Upper lobe of left lung (tissue), 6 donors: Measurements from ENCODE around the gene SLC6A6. TPM values are rescaled to one million over a fixed set of nuclear protein-coding genes. Genes with fewer than 3 reads are reported as not detected.
"Not testable (repeated sequence)": the region's sequence is repeated elsewhere in the genome, so short reads cannot be mapped to it uniquely, and the experiment has no call there.

Experiments used
- ATAC-seq, 2 donors: fragments of 200-7000 bp; cut with Tn5 transposase; one replicate each; pipeline ENCODE4 v1.9.1; 2022; ENCODE audit warnings: mild to moderate bottlenecking in 2 of 2, moderate library complexity in 2 of 2; ENCODE audit not compliant: low FRiP score in 2 of 2
- DNase-seq, 2 donors: peaks; one replicate each; pipeline ENCODE4 v3.0.0-alpha.2; 2019 to 2020
- H3K27ac ChIP-seq, 4 donors: fragments of 200-600 bp; sonication (generic); one replicate each; pipeline ENCODE4 v1.5.1; 2016 to 2019
- H3K27me3 ChIP-seq, 4 donors: fragments of 200-600 bp; sonication (generic); one replicate each; pipeline ENCODE4 v1.5.1; 2017 to 2019
- H3K36me3 ChIP-seq, 4 donors: fragments of 200-600 bp; sonication (generic); one replicate each; pipeline ENCODE4 v1.5.1; 2016 to 2019
- H3K4me1 ChIP-seq, 4 donors: fragments of 200-600 bp; sonication (generic); one replicate each; pipeline ENCODE4 v1.5.1; 2018 to 2019
- H3K4me3 ChIP-seq, 4 donors: fragments of 200-600 bp; sonication (generic); one replicate each; pipeline ENCODE4 v1.5.1; 2017 to 2019; ENCODE audit warnings: mild to moderate bottlenecking in 2 of 4, moderate library complexity in 1 of 4
- H3K9me3 ChIP-seq, 4 donors: fragments of 200-600 bp; sonication (generic); one replicate each; pipeline ENCODE4 v1.5.1; 2018 to 2019
- EP300 ChIP-seq, 4 donors: sonication (generic); formaldehyde crosslinking; IDR thresholded peaks; one replicate each; pipeline ENCODE4 v1.5.1; 2017; ENCODE audit warnings: antibody characterized with exemption in 4 of 4, control low read depth in 2 of 4
- POLR2A ChIP-seq, 4 donors: fragments of 450-650 bp; IDR thresholded peaks; one replicate each; pipeline ENCODE4 v1.5.1; 2016 to 2017; ENCODE audit warnings: antibody characterized with exemption in 4 of 4, mild to moderate bottlenecking in 2 of 4
- POLR2AphosphoS5 ChIP-seq, 2 donors: sonication (generic); formaldehyde crosslinking; IDR thresholded peaks; one replicate each; pipeline ENCODE4 v1.5.1; 2017; ENCODE audit warnings: antibody characterized with exemption in 2 of 2
- WGBS, 2 donors: methylation state at CpG; one replicate each; pipeline ENCODE4 v1.1.5; 2017 to 2018; 5-methylcytosine and 5-hydroxymethylcytosine counted together
- total RNA-seq, 6 donors: library from RNA; depleted of rRNA in 4 of 6; stranded (reverse); fragments of >200 nt in 4 of 6; gene quantifications; one replicate each; pipeline versions ENCODE4 v1.1.0 to v1.2.1, GENCODE V29; 2016 to 2021
- TF ChIP-seq, protein P1 (sequence below), 6 experiments: fragments of 450-650 bp in 4 of 6; fragments of 200-600 bp in 2 of 6; sonication (generic) in 2 of 6; IDR thresholded peaks; one replicate each; pipeline ENCODE4 v1.5.1; 2016 to 2019; ENCODE audit warnings: antibody characterized with exemption in 6 of 6
- donor health status: DM: no; HTN: no; CAD: no; lungs with moderate emphysema.
- donor health status: DM: no; HTN: yes; CAD: no; lungs with severe emphysema.

SLC6A6 gene
- total RNA-seq, 6 donors from 2014 or later, result 60.6 to 154 (median 92.8) TPM

DNA sequence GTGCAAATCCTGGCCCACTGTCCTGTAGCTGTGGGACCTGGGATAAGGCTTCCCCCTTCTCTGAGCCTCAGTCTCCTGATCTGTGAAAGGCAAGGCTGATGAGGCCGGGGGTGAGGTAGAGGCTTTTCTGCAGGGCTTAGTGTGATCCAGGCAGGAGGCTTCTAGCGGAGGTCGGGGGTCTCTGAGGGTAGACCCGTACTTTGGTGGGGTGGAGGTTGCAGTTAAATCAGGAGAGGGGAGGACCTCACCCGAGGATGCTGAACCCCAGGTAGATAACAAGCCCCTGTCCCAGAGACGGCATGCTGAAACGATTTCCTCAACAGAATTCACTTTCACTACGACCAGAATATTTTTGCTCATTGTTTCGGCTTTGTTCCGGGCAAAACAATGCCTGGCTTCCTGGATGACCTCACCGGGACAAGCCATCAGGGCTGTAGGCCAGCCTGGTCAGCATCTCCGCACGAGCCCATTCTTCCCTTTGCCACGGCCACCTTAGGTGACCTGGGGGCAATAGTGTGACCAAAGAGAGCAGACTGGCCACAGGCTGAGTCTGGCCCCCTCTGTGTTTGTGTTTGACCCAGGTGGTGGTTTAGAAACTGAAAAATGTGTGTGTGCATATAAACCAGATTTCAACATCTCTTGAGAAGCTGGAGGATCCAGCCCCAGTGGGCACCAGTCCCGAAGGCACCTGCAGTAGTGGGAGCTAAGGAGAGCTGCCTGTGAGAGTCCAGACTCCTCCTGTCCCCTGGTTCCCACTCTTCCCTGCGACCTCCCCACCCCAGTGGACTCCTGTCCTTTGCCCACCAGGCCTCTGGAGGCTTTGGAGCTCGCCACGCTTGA is 33.0 kb downstream of the SLC6A6 start:
- peak overlapping the region; percentile 86 to 96 (median 94) for H3K27ac ChIP-seq
- peak in 1 of 2 donors; percentile 67 for DNase-seq
- H3K9me3 ChIP-seq, result no peaks in the 10 kb centered on the region
- H3K4me1 ChIP-seq, result peaks cover 90 to 99% (median 96%) of the 10 kb centered on the region in 4 donors
- WGBS, 2 donors, result 44 to 61% methylated on average over 11 to 18 of the region's 18 CpGs
- H3K36me3 ChIP-seq, result no peaks in the 10 kb centered on the region
- H3K4me3 ChIP-seq, result peak overlapping the region in 1 of 4 donors; percentile 18
- ATAC-seq, result no peak
- H3K27me3 ChIP-seq, result no peaks in the 10 kb centered on the region
- no peak for TF ChIP-seq POLR2A (IDR thresholded peaks at IDR 0.05)
- TF ChIP-seq POLR2AphosphoS5 (IDR thresholded peaks at IDR 0.05), result peak; percentile 56 to 73
- TF ChIP-seq EP300 (IDR thresholded peaks at IDR 0.05), result peak in 2 of 4 donors; percentile 53 to 77

DNA sequence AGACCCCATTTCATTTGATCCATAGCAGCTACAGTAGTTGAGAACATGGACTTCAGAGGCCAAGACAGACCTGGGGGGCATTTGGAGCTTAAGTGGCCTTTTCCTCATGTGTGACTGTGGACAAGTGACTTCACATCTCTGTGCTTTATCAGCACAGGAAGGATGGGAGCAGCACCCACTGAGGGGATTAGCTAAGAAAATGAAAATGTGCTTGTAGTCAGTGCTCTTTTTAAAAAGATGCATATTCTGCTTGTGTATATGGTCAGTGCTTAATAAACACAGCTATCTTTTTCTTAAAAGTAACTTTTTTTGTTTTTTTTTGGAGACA is 34.5 kb downstream of the SLC6A6 start:
- no peak for ATAC-seq
- H3K4me1 ChIP-seq, result peaks cover 90 to 99% (median 96%) of the 10 kb centered on the region in 4 donors
- H3K36me3 ChIP-seq, result no peaks in the 10 kb centered on the region
- no peak for TF ChIP-seq POLR2AphosphoS5 (IDR thresholded peaks at IDR 0.05)
- no peak for TF ChIP-seq POLR2A (IDR thresholded peaks at IDR 0.05)
- no peak for TF ChIP-seq EP300 (IDR thresholded peaks at IDR 0.05)
- TF ChIP-seq, protein P1, sequence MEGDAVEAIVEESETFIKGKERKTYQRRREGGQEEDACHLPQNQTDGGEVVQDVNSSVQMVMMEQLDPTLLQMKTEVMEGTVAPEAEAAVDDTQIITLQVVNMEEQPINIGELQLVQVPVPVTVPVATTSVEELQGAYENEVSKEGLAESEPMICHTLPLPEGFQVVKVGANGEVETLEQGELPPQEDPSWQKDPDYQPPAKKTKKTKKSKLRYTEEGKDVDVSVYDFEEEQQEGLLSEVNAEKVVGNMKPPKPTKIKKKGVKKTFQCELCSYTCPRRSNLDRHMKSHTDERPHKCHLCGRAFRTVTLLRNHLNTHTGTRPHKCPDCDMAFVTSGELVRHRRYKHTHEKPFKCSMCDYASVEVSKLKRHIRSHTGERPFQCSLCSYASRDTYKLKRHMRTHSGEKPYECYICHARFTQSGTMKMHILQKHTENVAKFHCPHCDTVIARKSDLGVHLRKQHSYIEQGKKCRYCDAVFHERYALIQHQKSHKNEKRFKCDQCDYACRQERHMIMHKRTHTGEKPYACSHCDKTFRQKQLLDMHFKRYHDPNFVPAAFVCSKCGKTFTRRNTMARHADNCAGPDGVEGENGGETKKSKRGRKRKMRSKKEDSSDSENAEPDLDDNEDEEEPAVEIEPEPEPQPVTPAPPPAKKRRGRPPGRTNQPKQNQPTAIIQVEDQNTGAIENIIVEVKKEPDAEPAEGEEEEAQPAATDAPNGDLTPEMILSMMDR (IDR thresholded peaks at IDR 0.05), result no peak
- H3K4me3 ChIP-seq, result no peak overlapping the region
- no peak for DNase-seq
- no peaks in the 10 kb centered on the region for H3K27me3 ChIP-seq
- H3K27ac ChIP-seq, result peak overlapping the region; percentile 51 to 96 (median 94)
- H3K9me3 ChIP-seq, result no peaks in the 10 kb centered on the region

DNA sequence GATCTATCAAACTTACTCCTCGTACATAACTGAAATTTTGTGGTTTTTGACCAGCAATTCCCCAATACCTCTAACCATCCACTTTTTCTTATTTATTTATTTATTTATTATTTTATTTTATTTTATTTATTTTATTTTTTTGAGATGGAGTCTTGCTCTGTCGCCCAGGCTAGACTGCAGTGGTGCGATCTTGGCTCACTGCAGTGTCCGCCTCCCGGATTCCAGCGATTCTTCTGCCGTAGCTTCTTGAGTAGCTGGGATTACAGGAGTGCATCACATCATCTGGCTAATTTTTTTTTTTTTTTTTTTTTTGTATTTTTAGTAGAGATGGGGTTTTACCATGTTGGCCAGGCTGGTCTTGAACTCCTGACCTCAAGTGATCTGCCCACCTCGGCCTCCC is 35.3 kb downstream of the SLC6A6 start:
- Histone ChIP-seq H3K27ac (peak overlapping the region in 1 of 4 donors; percentile 23), H3K4me1 (peaks cover 85 to 99% (median 90%) of the 10 kb centered on the region in 4 donors)
- H3K9me3 ChIP-seq, DNase-seq, H3K4me3 ChIP-seq, H3K27me3 ChIP-seq, ATAC-seq, H3K36me3 ChIP-seq: not testable (repeated sequence)
- 88 to 94% methylated on average over 8 of the region's 8 CpGs for WGBS, 2 donors

DNA sequence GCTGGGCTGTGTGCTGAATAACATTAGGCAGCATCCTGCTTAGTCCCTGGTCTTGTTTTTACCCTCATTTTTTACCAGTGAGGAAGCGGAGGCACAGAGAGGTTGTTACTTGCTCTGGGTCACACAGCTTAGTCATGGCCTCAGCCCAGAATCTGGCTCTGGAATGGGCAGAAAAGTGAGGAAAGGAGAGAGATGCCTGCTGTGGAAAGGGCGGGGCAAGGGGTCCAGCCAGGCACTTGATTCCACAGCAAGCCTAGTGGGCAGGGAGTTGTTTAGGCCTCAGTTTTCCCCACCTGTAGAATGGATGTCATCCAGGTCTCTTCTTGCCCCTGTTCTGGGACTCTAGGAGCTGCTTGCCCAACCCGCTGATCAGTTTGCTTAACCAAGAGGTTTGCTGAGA is 35.9 kb downstream of the SLC6A6 start:
- H3K27ac ChIP-seq, result peak overlapping the region in 3 of 4 donors; percentile 23 to 73 (median 59)

DNA sequence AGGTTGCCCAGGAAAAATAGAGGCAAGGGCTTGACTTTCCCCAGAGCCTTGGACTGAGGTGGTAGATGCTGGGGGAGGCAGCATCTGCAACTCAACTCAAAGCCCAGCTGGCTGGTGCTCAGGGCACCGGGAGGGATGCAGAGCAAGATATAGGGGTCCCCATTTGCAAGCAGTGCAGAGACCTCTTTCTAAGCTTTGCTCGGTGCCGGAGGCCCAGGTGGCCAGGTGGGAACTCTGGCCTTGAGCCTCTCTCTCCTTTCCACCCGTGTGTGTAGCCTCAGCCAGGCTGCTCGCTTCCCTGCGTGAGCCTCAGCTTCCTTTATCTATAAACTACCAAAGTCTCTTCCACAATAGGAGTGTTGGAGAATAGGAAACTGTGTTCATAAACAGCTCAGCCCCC is 36.5 kb downstream of the SLC6A6 start:
- peak overlapping the region in 1 of 4 donors; percentile 17 for H3K4me3 ChIP-seq
- no peaks in the 10 kb centered on the region for H3K27me3 ChIP-seq
- TF ChIP-seq POLR2A (IDR thresholded peaks at IDR 0.05) (no peak), POLR2AphosphoS5 (IDR thresholded peaks at IDR 0.05) (no peak), EP300 (IDR thresholded peaks at IDR 0.05) (no peak)
- TF ChIP-seq, protein P1 (IDR thresholded peaks at IDR 0.05), result no peak
- DNase-seq (no peak), ATAC-seq (no peak)
- H3K27ac ChIP-seq, result peak overlapping the region; percentile 25 to 73 (median 64)
- H3K36me3 ChIP-seq, result peaks cover 0 to 5% (median 5%) of the 10 kb centered on the region in 4 donors
- peaks cover 72 to 88% (median 77%) of the 10 kb centered on the region in 4 donors for H3K4me1 ChIP-seq
- 49 to 60% methylated on average over 2 to 6 of the region's 6 CpGs for WGBS, 2 donors
- no peaks in the 10 kb centered on the region for H3K9me3 ChIP-seq

More for the DNA sequence above, 35.9 kb downstream of the SLC6A6 start:
- DNase-seq (no peak), ATAC-seq (no peak)
- Histone ChIP-seq H3K4me3 (no peak overlapping the region), H3K9me3 (no peaks in the 10 kb centered on the region), H3K36me3 (no peaks in the 10 kb centered on the region), H3K27me3 (no peaks in the 10 kb centered on the region), H3K4me1 (peaks cover 79 to 95% (median 84%) of the 10 kb centered on the region in 4 donors)
- 83 to 92% methylated on average over 3 of the region's 3 CpGs for WGBS, 2 donors
- no peak for TF ChIP-seq POLR2AphosphoS5 (IDR thresholded peaks at IDR 0.05)

DNA sequence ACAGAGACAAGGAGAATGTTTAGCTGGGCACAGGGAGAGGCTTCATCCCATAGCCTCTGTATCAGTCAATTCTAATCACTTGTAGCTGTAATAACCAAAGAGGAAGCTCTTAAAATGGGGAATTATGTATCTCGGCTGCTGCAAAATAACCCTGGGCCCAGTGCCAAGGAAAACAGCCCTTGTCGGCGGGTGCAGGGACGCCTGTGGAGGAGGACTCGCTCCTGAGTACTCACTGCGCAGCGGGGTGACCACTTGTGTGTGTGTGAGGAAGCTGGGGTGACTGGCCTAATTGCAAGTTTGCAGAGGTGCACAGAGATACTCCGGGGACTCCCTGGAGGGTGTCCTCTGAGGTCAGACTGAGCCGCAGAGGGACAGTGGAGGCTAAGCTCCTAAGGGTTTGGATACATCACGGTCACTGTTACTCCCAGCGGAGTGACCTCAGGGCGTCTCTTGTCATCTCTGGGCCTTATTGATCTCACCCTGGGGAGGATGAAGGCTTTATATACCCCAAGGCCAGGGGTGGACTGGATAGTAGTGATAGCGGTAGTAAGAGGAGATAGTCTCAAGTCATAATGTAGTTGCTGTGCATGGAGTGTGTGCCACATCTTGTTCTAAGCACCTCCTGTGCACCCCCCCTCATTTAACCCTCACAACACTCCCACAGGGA is 37.2 kb downstream of the SLC6A6 start:
- DNase-seq (peak in 1 of 2 donors; percentile 88), ATAC-seq (peak; percentile 54 to 68)
- Histone ChIP-seq H3K4me3 (peak overlapping the region in 1 of 4 donors; percentile 17), H3K36me3 (peaks cover 0 to 12% (median 6%) of the 10 kb centered on the region in 4 donors), H3K9me3 (no peaks in the 10 kb centered on the region), H3K27me3 (no peaks in the 10 kb centered on the region), H3K4me1 (peaks cover 65 to 81% (median 70%) of the 10 kb centered on the region in 4 donors), H3K27ac (peak overlapping the region; percentile 25 to 73 (median 64))
- TF ChIP-seq POLR2A (IDR thresholded peaks at IDR 0.05) (no peak), POLR2AphosphoS5 (IDR thresholded peaks at IDR 0.05) (no peak), EP300 (IDR thresholded peaks at IDR 0.05) (no peak)
- TF ChIP-seq, protein P1 (IDR thresholded peaks at IDR 0.05), result no peak
- WGBS, 2 donors, result 24 to 42% methylated on average over 3 to 13 of the region's 13 CpGs
